ENCODE data around the gene KRTAP10-12. TPM values are rescaled to one million over a fixed set of nuclear protein-coding genes. Genes with fewer than 3 reads are reported as not detected.
"Not testable (repeated sequence)": the region's sequence is repeated elsewhere in the genome, so short reads cannot be mapped to it uniquely, and the experiment has no call there.

KRTAP10-12 gene
- not detected for total RNA-seq

- intact Hi-C loops (cut with DNase I); H3K4me1 ChIP-seq; H3K27ac ChIP-seq; H3K4me3 ChIP-seq; DNase-seq; H3K36me3 ChIP-seq: not testable (repeated sequence)
- Histone ChIP-seq H3K27me3 (peaks cover 0 to 80% (median 0%) of the 10 kb centered on the region in 4 donors), H3K9me3 (peaks cover 0 to 18% (median 3%) of the 10 kb centered on the region in 3 donors)
- TF ChIP-seq CTCF (IDR thresholded peaks at IDR 0.05), result peak in 1 of 6 experiments; percentile 32
- 44 to 64% methylated on average over 6 to 8 of the region's 21 CpGs for WGBS, 2 donors
Measured at GRCh38 chr21:44697172-44697810, at the start of gene KRTAP10-12. Gene KRTAP10-12 (plus strand): TSS chr21:44697172. CDS start chr21:44697202, 30 bp downstream.

GRCh38 chr21:44647222-44647552, 49.8 kb upstream of the KRTAP10-12 start:
- intact Hi-C loops (cut with DNase I), result no loop called here
- H3K27ac ChIP-seq, result no peak overlapping the region
- 40 to 67% methylated on average over 5 to 8 of the region's 8 CpGs for WGBS, 2 donors
- H3K27me3 ChIP-seq, result peaks cover 0 to 35% (median 0%) of the 10 kb centered on the region in 4 donors
- peaks cover 0 to 19% (median 8%) of the 10 kb centered on the region in 3 donors for H3K9me3 ChIP-seq
- DNase-seq, result no peak
- H3K4me3 ChIP-seq, result no peak overlapping the region
- no peaks in the 10 kb centered on the region for H3K36me3 ChIP-seq
- TF ChIP-seq POLR2A (IDR thresholded peaks at IDR 0.05) (no peak), CTCF (IDR thresholded peaks at IDR 0.05) (no peak)
- H3K4me1 ChIP-seq, result no peaks in the 10 kb centered on the region

- no peak for TF ChIP-seq CTCF (IDR thresholded peaks at IDR 0.05)
- TF ChIP-seq POLR2A (IDR thresholded peaks at IDR 0.05), result no peak
- Histone ChIP-seq H3K9me3 (peaks cover 0 to 17% (median 8%) of the 10 kb centered on the region in 3 donors), H3K4me1 (no peaks in the 10 kb centered on the region), H3K27ac (no peak overlapping the region), H3K36me3 (no peaks in the 10 kb centered on the region), H3K27me3 (peaks cover 0 to 39% (median 0%) of the 10 kb centered on the region in 4 donors), H3K4me3 (no peak overlapping the region)
- no peak for DNase-seq
- intact Hi-C loops (cut with DNase I), result no loop called here
- WGBS, 2 donors, result 79 to 88% methylated on average over 19 to 22 of the region's 33 CpGs
Measured at GRCh38 chr21:44648557-44649311, 48.2 kb upstream of the KRTAP10-12 start.

GRCh38 chr21:44649521-44650100, 47.4 kb upstream of the KRTAP10-12 start:
- WGBS, 2 donors, result 63 to 80% methylated on average over 3 to 8 of the region's 18 CpGs
- intact Hi-C loops (cut with DNase I), result no loop called here
- no peak for DNase-seq
- H3K4me3 ChIP-seq, result no peak overlapping the region
- TF ChIP-seq CTCF (IDR thresholded peaks at IDR 0.05) (no peak), POLR2A (IDR thresholded peaks at IDR 0.05) (no peak)
- H3K27ac ChIP-seq, result no peak overlapping the region
- H3K4me1 ChIP-seq, result no peaks in the 10 kb centered on the region
- H3K9me3 ChIP-seq, result peaks cover 0 to 9% (median 8%) of the 10 kb centered on the region in 3 donors
- H3K36me3 ChIP-seq, result no peaks in the 10 kb centered on the region
- H3K27me3 ChIP-seq, result peaks cover 0 to 46% (median 0%) of the 10 kb centered on the region in 4 donors

All from esophagus squamous epithelium (tissue), 5 donors.